ENCODE results near the gene TBC1D5.
"Not testable (repeated sequence)": the region's sequence is repeated elsewhere in the genome, so short reads cannot be mapped to it uniquely, and the experiment has no call there.

The TBC1D5 gene

DNA sequence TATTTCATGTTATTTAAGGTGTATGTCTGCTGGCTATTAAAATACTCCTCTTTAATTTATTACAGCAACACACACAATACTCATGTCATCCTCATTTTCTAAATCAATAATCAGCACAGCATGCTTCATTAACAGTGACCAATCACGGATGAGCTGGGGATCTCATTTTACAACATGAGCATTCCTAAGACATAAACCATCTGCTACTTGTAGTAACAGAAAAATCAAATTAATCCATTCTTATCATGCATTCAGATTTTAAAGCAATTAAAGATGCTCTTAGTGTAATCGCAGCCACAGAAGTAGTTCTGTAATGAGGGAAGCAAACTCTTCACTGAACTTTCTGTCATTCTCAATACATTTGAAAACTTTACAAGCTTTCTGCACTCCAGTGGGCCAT, 191.1 kb downstream of the TBC1D5 start:
- DNase-seq (ENCODE audit: low spot score) (no peak), FAIRE-seq (no peak)

DNA sequence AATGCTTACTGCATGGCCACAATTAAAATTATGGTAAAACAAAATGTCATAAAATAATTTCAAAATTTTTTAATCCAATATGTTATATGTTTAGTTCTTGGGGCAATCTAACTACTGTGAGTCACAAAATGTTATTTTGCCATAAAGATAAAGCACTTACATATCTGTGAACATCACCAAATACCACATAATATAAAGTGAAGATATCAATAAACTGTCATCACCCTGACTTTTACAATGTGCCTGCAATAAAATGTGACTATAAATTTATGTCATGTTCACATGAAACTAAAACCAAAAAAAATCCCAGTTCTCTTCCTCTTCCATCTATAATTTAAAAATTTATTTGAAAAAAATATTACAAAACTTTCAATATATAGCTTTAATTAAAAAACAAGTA, 191.8 kb downstream of the TBC1D5 start:
- DNase-seq (ENCODE audit: low spot score) = no peak
- FAIRE-seq = no peak

DNA sequence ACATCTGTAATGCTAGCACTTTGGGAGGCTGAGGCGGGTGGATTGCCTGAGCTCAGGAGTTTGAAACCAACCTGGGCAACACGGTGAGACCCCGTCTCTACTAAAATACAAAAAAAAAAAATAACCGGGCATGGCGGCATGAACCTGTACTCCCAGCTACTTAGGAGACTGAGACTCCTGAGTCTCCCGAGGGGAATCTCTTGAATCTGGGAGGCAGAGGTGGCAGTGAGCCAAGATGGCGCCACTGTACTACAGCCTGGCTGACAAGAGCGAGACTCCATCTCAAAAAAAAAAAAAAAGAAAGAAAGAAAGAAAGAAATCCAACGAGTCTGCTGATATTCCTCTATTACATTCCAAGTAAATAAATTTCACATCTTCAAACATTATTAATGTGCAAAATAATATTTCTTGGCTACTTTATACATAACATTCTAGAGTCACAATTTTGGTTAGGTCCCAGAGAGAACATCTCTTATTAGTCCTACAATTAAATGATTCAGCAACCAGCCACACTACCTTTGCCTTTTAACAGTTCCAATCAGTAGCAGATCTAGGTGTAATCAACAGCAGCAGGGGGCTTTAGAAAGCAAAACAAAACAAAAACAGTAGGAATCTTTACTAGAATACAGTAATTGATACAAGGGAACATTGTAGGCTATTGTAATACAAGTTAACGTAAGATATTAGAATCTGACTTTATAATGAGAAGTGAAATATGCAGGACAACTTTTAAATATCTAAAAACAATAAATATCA, 195.8 kb downstream of the TBC1D5 start:
- FAIRE-seq (no peak), DNase-seq (ENCODE audit: low spot score) (no peak)

DNA sequence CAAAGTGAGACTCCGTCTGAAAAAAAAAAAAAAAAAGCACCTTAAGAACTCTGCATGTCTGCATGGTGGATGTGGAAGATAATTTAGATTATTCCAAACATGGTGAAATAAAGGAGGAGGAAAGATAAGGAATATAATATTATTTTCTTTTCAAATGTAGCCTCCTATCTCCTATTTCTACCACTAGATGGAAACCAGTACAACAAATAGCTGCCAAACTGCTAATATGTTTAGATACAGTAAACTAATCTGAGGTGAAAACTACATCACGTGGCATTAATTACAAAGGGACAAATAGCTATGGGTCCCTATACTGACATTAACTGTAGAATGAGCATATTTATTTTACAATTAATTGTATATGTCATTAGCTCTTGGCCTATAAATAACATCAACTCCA, 197.8 kb downstream of the TBC1D5 start:
- DNase-seq (ENCODE audit: low spot score) (no peak), FAIRE-seq (no peak)

DNA sequence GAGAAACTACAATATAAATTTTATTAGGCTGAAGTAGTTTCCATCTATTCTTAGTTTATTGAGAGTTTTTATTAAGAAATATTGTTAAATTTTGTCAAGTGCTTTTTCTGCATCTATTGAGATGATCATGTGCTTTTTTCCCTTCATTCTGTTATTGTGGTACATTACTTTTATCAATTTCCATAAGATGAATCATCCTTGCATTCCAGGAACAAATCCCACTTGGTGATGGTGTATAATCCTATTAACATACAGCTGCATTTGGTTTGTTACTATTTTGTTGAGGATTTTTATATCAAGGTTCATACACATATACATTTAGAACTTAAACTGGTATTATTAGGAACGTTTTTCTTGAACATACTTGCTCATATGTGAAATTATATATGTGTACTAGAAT, 199.8 kb downstream of the TBC1D5 start:
- no peak for DNase-seq (ENCODE audit: low spot score)
- no peak for FAIRE-seq

DNA sequence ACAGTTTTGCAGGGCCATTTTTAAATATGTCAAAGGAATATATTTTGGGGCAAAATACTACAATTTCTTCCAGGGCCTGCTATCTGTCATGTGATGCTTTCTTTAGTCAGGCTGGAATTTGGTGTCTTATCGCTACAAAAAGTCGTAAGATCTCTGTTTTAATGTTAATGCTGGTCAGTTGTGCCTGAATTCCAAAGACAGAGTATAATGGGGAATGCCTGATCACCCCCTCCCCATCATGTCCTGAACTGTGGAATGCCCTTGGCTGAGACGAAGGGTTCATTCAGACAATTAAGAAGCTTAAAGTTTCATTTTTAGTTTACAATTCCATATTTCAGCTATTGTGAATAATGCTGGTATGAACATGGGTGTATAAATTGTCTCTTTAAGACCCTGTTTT, 203.0 kb downstream of the TBC1D5 start:
- DNase-seq (ENCODE audit: low spot score) = no peak
- no peak for FAIRE-seq

DNA sequence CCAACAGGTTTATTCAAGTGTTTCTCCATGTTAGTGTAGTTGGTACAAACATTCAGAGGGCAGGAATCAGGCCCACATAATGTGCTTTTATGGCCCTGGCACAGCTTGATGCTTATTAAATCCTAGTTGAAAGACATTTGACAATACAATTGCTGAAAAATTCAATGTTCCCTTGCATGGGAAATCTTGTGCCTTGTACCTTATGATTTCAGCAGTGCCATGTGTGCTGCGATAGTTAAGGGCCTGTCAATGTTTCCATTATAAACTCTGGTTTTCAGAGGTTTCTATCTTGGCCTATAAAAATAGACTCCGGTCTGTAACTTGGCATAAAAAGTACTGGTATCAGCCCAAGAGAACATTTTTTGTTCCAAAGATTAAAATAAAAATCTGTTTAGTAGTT, 207.2 kb downstream of the TBC1D5 start:
- no peak for FAIRE-seq
- DNase-seq (ENCODE audit: low spot score) = no peak

DNA sequence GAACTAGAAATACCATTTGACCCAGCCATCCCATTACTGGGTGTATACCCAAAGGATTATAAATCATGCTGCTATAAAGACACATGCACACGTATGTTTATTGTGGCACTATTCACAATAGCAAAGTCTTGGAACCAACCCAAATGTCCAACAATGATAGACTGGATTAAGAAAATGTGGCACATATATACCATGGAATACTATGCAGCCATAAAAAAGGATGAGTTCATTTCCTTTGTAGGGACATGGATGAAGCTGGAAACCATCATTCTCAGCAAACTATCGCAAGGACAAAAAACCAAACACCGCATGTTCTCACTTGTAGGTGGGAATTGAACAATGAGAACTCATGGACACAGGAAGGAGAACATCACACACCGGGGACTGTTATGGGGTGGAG, 210.0 kb downstream of the TBC1D5 start:
- not testable (repeated sequence) for DNase-seq (ENCODE audit: low spot score); FAIRE-seq

DNA sequence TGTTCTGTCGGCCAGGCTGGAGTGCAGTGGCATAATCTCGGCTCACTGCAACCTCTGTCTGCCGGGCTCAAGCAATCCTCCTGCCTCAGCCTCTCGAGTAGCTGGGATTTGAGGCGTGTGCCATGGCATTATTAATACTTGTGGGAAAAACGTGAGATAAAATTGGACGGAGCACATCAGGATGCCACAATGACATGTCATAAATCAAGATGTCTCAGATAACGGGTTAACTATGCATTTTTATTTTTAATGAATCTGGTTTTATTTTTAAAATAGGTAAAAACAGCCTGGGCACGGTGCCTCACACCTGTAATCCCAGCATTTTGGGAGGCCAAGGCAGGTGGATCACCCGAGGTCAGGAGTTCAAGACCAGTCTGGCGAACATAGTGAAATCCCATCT, 212.8 kb downstream of the TBC1D5 start:
- DNase-seq (ENCODE audit: low spot score) (no peak), FAIRE-seq (no peak)

DNA sequence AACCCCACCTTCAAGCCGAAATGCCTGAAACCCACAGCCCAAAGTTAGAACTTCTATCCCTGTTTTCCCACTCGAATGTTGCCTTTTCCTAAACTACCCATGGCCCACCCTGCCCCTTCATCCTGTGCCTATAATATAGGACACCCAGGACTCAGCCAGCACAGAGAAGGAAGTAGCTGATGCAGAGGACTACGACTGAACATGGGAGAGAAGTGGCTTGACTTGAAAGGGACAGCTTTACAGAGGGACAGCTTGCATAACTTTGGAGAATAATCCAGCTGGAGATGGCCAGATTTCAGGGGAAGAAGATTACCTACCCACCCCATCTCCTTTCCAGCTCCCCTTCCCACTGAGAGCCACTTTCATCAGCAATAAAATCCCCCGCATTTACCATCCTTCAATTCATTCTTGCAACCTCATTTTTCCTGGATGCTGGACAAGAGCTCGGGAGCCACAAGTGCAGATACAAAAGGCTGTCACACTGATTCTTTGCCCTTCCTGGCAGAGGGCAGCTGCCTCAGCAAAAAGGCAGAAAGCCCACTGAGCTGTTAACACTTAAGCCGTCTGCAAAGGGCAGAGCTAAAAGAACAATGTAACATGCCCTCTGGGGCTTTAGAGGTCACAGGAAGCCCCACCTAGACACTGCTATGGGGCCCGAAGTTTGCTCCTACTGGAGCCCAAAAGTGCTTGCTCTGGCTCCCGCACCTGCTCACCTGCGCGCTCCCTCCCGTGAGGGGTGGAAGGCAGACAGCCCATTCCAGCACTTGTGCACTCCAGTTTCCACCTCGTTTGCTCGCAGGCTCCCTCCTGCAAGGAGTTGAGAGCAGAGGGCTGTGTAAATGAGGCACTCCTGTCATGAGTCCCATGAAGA, 224.0 kb downstream of the TBC1D5 start:
- no peak for DNase-seq (ENCODE audit: low spot score)
- FAIRE-seq = no peak

DNA sequence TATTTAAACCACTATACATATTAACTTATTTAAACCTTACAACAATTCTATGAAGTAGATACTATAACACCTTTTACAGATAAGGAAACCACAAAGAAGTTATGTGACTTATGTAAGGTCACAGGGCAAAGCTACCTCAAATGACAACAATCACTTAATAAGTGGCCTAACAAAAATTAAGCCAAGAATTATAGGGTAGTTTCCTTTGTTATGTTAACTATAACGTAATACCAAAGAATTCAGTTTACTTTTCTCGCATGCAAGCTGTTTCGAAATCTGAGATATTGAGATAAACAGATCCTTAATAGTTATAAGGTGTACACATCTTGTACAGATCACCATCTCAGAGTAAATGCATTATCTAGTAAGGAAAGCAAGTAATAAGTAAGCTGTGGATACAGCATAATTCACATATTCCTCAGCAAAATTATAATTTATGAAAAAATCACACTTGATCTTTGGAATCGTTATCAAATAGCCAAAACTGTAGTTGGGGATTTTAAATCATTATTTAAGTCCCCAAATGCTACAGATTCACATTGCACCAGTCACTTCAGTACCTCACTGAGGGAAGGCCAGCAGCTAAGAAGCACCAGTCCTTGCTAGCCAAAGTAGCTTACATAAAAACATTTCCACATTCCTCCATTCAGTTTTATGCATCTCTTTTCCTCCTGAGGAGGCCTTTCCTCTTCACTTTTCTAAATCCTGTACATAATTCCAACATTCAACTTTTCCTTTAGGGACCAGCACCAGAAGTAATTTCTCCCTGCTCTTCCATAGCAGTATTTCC, 226.8 kb downstream of the TBC1D5 start:
- no peak for DNase-seq (ENCODE audit: low spot score)
- no peak for FAIRE-seq

DNA sequence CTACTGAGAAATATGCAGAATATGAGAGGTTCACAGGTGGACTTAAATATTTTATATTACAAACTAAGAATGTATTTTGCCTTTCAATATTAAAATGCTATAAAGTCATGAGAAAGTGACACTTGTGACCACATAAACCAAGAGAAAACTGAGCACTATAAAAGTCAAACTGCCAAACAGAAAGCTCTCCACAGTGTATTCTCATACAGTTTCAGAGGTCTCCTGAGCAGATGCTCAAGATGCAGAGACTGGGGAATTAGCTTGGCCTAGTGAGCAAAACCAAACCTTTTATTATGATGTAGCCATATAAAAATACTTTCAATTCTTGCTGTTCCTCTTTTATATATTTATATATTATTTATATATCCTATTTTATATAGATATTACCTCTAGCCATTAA, 227.8 kb downstream of the TBC1D5 start:
- no peak for DNase-seq (ENCODE audit: low spot score)
- FAIRE-seq = no peak

DNA sequence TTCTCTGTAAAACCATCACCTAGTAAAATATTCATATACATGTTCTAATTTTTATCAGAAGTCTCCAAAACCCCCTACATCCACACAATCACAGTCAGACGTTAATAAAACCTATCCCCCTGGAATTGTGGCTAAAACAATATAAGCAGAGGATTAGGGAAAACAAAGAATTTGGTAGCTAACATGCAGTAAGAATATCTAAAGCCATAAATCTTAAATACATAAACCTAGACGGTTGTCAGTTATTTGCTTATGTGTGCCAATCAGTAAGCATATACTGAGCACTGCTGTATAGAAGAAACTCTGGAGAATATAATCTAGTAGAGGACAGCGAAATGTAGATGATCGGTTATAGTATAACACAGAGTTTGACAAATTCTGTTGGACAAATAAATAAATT, 232.2 kb downstream of the TBC1D5 start:
- no peak for DNase-seq (ENCODE audit: low spot score)
- no peak for FAIRE-seq

DNA sequence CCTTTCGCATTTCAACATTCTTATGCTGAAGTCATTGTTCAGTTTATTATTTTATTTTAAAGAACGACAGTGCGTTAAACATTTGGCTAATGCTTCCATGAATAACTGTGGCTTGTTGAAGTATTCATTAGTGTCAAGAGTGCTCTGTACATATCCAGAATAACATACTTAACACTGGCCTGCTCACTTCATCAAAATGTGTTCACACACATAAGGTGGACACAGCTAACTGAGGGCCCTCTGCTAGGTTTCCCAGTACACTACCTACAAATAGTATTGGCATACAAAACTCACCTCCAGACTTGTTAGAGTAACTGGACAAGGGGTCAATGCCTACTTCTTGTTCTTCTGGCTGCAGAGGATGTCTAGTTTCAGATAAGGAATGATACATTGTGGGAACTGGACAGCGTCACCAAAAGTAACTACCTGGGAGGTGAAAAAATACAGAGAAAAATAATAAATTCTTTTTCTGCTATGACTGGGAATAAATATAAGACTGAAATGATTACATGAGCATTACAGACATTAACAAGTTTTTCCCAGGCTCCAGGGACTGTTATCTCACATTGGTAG, 234.2 kb downstream of the TBC1D5 start:
- FAIRE-seq (no peak), DNase-seq (ENCODE audit: low spot score) (no peak)

DNA sequence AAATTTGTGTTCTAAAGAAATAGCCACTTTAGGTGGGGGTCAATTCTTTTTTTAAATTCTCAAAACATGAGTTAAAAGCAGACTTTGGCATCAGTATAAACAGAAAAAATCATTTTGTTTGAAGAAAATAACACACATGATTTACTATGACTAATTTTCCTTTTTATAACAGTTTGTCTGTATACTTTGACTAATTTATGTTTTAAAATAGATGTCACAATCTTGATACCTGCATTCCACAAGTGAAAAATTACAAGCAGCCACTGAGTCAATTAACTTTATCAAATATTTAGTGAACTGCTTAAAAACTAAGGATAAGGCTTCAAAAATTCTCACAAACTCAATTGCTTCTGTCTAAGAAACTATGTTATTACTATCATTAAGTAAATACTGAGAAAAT, 235.0 kb downstream of the TBC1D5 start:
- FAIRE-seq = no peak
- DNase-seq (ENCODE audit: low spot score) = no peak

DNA sequence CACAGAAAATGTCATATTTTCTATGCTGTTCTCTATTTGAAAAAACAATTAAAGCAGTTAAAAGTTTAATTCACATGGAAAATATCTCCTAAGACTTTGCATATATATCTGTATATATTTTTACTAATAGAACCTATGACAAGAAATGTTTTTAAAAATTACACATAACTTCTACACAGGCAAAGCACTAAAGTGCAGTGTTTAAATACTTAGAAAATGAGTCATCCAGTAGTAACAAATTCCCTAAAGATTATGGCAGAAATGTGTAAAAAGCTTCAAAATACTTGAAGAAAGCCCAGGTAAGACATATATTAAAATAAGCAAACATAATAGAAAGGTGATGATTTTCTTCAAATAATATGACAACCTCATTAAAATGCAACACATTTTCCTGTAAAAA, 236.6 kb downstream of the TBC1D5 start:
- FAIRE-seq (peak; percentile 73), DNase-seq (ENCODE audit: low spot score) (peak; percentile 22)

DNA sequence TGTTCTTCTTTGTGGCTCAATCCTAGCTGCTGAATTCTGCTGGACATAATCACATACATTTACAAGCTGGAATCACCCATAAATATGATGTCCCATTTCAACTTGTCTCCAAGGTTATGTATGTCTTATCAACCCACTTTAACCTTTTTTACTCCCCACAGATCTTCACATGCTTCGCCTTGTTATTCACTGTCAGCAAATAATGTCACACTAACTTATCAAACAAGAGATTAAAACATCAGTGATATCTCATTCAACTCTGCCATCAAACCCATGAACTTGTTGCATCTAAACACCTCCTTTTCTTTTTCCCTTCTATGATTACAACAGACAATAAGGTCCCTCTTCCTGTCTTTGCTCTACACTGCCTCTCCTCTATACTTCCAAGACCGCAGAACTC, 240.7 kb downstream of the TBC1D5 start:
- FAIRE-seq (no peak), DNase-seq (ENCODE audit: low spot score) (no peak)

DNA sequence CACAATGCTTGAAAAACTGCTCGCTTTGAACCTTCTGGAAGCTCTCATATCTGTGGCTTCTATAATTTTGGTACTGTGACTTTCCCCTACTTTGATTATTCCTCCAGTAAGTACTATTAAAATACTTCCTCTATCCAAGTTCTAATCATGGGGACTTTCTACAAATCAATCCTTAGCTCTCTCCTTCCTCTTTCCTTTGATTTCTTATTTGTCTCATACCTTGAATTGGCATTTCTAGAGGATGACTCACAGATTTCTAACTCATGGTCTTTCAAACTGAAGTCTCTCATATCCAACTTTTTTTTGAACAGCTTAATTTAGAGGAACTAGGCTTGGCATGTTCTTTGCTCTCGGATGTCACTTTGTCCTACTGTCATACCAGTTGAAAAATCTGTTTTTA, 241.8 kb downstream of the TBC1D5 start:
- FAIRE-seq = no peak

DNA sequence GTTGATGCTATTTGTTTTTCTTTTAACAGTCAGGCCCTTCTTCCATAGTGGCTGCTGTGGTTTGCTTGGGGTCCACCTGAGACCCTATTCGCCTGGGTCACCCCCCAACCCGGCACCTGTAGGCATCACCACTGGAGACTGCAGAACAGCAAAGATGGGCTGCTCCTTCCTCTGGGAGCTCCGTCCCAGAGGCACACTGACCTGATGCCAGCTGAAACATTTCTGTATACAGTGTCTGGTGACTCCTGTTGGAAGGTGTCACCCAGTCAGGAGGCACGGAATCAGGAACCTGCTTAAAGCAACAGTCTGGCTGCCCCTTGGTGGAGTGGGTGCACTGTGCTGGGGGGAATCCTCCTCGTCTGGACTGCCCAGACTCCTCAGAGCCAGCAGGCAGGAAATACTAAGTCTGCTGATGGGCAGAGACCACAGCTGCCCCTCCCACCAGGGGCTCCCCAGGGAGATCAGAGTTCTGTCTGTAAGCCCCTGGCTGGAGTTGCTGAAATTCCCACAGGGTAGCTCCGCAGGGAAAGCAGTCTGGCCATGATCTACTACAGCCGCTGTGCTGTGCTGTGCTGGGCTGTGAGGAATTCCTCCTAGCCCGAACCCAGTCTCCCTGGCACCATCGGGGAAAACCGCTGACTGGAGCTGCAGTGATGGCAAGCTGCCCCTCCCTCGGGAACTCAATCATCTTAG, 248.2 kb downstream of the TBC1D5 start:
- DNase-seq (ENCODE audit: low spot score) (no peak), FAIRE-seq (no peak)

More for the DNA sequence above, 241.8 kb downstream of the TBC1D5 start:
- no peak for DNase-seq (ENCODE audit: low spot score)

DNA sequence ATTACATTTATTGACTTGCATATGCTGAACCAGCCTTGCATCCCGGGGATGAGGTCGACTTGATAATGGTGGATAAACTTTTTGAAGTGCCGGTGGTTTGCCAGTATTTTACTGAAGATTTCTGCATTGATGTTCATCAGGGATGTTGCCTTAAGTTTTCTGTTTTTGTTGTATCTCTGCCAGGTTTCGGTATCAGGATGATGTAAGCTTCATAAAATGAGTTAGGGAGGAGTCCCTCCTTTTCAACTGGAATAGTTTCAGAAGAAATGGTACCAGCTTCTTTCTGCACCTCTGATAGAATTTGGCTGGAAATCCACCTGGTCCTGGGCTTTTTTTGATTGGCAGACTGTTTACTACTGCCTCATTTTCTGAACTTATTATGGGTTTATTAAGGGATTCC, 250.8 kb downstream of the TBC1D5 start:
- no peak for FAIRE-seq
- no peak for DNase-seq (ENCODE audit: low spot score)

DNA sequence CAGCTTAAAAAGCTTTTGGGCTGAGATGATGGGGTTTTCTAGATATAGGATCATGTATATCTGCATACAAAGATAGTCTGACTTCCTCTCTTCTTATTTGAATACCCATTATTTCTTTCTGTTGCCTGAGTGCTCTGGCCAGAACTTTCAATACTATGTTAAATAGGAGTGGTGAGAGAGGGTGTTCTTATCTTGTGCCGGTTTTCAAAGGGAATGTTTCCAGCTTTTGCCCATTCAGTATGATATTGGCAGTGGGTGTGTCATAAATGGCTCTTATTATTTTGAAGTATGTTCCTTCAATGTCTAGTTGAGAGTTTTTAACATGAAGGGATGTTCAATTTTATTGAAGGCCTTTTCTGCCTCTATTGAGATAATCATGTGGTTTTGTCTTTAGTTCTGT, 251.2 kb downstream of the TBC1D5 start:
- not testable (repeated sequence) for FAIRE-seq; DNase-seq (ENCODE audit: low spot score)
